SJSA1 (cell line): Measurements from ENCODE around the gene AFTPH. TPM values are rescaled to one million over a fixed set of nuclear protein-coding genes. Genes with fewer than 3 reads are reported as not detected.

Experiments used
- DNase-seq, 2 experiments: peaks; one replicate each; pipeline ENCODE4 v3.0.0-alpha.2; 2015 to 2020; ENCODE audit warnings: low spot score in 2 of 2, low read depth in 1 of 2
- H3K27ac ChIP-seq: fragments of 250-450 bp; sonication (Bioruptor Pico); 2 replicates; pipeline ENCODE4 v1.5.1; 2020; ENCODE audit warnings: mild to moderate bottlenecking, moderate library complexity
- H3K27me3 ChIP-seq: fragments of 250-450 bp; sonication (Bioruptor Pico); replicated peaks from 2 replicates; pipeline ENCODE4 v1.5.1; 2020; ENCODE audit warnings: mild to moderate bottlenecking, moderate library complexity
- H3K36me3 ChIP-seq: fragments of 250-450 bp; sonication (Bioruptor Pico); 2 replicates; pipeline ENCODE4 v1.5.1; 2020; ENCODE audit warnings: mild to moderate bottlenecking
- H3K4me1 ChIP-seq: fragments of 250-450 bp; sonication (Bioruptor Pico); replicated peaks from 2 replicates; pipeline ENCODE4 v1.6.1; 2021; ENCODE audit warnings: mild to moderate bottlenecking
- H3K4me3 ChIP-seq: fragments of 250-450 bp; sonication (Bioruptor Pico); 2 replicates; pipeline ENCODE4 v1.5.1; 2020; ENCODE audit warnings: mild to moderate bottlenecking
- H3K9me3 ChIP-seq: fragments of 250-450 bp; sonication (Bioruptor Pico); replicated peaks from 2 replicates; pipeline ENCODE4 v1.5.1; 2020; ENCODE audit warnings: mild to moderate bottlenecking
- total RNA-seq: library from RNA; depleted of rRNA; stranded (reverse); fragments of >200 nt; shearing (Covaris generic); gene quantifications from 2 replicates; pipeline ENCODE4 v1.2.3, GENCODE V29; 2014

AFTPH gene
- total RNA-seq, 1 experiment from 2014 or later: 24.4 TPM

DNA sequence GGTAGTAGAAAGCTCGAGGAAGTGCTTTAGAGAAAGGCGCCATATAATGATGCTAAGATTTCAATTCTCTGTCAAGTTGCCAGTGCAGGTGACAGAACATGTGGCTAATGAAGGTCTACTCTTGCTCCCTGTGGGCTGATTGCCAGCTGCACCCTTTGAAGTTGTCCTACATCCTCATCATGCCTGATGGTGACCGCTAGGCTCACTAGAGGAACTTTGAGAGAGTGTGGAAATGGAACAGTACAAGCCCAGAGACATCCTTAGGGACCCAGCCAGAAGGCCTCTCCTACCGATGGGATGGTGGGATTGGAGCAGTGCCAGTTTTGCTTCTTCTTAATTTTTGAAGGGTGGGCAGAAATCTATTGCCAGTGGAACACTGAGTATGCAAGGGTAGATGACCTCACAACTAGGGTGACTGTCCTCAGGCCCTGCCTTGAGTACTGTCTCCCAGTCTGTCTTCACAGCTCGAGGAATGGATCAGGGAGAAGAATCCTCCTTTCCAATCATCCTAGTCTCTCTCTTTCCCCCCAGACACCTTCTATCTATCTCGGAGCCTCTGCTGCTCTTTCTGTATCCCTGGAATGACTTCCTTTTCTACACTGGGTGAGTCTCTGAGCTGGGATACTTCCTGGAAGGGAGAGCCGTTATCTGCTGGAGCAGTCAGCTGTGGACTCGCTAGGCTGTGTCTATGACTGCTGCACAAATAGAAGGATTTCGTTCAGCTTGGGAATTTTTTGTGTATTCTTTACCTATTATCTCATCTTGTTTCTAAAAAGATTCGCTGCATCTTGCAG is 36.7 kb upstream of the AFTPH start:
- no peak overlapping the region for H3K4me3 ChIP-seq
- no peaks in the 10 kb centered on the region for H3K36me3 ChIP-seq
- H3K27ac ChIP-seq: no peak overlapping the region
- H3K4me1 ChIP-seq: 0 out of 2 replicates have a peak, but pooled peaks cover 3% of the 10 kb centered on the region
- H3K27me3 ChIP-seq: peaks cover 5% of the 10 kb centered on the region; the same call in 1 of the 2 replicates
- H3K9me3 ChIP-seq: no peaks in the 10 kb centered on the region
- DNase-seq: peak in 1 of 2 experiments; percentile 5

DNA sequence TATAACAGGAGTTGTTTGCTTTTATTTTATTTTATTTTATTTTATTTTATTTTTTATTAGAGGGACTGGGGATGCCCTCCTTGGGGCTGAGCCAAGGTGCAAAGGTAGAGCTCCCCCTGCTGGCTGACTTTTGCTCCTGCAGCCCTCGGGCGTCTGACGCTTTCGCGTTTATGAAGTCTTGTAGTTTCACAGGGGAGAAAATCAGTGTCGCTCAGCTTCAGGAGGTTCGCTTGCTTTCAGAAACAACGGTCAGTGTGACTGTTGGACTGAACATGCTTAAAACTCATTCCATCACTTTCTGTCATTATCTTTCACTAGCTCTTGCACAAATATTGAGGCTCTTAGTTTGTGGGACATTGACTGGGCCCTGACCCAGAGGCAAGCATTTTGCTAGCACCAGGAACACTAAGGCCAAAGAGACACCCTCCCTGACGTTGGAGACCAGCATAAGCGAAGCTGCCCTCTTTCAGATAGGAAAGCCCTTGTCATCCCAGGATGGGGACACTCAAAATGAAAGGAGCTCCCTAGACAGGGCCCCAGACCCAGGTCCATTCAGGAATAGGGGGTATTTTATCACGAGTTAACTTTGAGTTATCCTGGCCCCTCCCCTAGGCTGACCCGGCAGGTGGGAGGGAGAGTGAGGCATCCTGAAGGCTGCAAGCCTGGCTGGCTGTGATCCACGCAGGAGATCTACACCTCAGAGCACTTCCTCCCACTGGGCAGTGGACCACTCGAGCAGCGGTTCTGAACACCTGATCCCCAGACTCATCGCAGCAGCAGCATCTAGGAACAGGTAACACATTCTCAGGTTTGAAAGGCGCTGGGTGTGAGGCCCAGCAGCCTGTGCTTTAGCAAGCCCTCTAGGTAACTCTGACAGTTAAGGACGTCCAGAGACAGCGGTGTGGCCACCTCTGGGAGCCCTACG is 35.8 kb upstream of the AFTPH start:
- DNase-seq: peak; percentile 50 to 68
- H3K27ac ChIP-seq: no peak overlapping the region
- H3K27me3 ChIP-seq: peaks cover 5% of the 10 kb centered on the region; the same call in 1 of the 2 replicates
- H3K36me3 ChIP-seq: no peaks in the 10 kb centered on the region
- no peak overlapping the region for H3K4me3 ChIP-seq
- H3K9me3 ChIP-seq: no peaks in the 10 kb centered on the region
- H3K4me1 ChIP-seq: 0 out of 2 replicates have a peak, but pooled peaks cover 3% of the 10 kb centered on the region

DNA sequence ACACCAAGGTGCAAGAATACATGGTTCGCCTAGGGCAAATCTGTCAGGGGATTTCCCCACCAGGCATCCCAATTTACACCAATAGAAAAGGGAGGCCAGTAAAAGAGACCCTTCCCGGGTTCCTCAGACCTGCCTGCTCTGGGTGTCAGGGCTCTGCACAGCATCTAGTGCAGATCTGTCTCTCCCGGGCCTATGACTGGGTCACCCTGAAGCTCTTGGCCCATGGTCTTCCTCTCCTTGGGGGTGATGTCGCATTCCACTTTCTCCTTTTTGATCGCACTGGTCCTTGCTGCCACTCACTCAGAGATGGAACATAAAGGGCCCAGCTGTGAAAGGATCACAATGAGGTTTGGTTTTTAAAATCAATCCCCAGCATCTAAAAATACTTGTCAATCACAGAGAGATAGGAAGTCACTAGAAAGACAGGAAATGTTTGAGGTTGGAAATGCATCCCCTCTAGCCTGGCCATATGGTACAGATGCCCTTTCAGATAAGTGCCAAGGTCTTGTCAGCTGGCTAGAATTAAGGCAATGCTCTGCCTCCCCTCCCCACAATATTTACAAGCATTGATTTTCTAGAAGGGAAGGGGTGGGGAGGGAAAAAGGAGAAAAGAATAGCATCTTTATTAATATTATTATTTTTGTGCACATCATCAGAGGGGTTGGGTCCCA is 34.9 kb upstream of the AFTPH start:
- no peak overlapping the region for H3K4me3 ChIP-seq
- no peak overlapping the region for H3K27ac ChIP-seq
- 0 out of 2 replicates have a peak, but pooled peaks cover 3% of the 10 kb centered on the region for H3K4me1 ChIP-seq
- DNase-seq: no peak
- no peaks in the 10 kb centered on the region for H3K36me3 ChIP-seq
- H3K9me3 ChIP-seq: no peaks in the 10 kb centered on the region
- peaks cover 5% of the 10 kb centered on the region; the same call in 1 of the 2 replicates for H3K27me3 ChIP-seq

DNA sequence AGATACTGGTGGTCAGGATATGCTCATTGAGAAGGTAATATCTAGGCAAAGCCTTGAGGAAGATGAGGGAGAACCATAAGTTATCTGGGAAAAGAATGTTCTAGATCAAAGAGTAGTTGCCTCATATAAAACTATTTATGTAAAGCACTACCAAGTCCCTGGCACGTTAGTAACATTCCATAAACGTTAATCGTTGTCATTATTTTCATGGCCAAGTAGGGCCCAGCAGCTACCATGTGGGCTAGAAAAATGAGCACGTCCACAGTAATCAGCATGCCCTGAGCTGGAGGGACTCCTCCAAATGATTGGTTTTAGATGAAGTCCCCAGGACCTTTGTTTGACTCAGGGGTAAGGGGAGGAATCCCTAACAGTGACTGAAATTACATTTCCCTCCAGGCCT is 32.7 kb upstream of the AFTPH start:
- DNase-seq: peak in 1 of 2 experiments; percentile 5
- Histone ChIP-seq H3K9me3 (no peaks in the 10 kb centered on the region), H3K27ac (no peak overlapping the region)

DNA sequence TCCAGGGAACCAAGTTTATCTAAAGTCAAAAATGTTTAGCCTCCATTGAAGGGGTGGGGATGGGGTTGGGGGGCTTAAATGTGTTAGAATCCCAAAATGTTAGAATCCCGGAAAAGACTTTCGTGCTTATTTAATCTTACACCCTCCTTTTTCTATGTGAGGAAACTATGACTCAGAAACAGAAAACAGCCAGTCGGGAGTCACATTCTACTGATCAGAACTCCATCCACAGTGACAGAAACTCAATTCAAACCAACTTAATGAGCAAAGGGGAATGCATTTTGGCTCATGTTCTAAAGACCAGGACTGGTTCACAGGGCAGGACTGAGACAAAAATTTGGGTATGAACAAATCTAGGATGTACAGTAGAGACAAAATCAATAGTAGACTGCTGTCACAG is 31.9 kb upstream of the AFTPH start:
- Histone ChIP-seq H3K4me3 (no peak overlapping the region), H3K36me3 (no peaks in the 10 kb centered on the region), H3K9me3 (no peaks in the 10 kb centered on the region), H3K4me1 (0 out of 2 replicates have a peak, but pooled peaks cover 3% of the 10 kb centered on the region), H3K27me3 (peaks cover 5% of the 10 kb centered on the region; the same call in 1 of the 2 replicates), H3K27ac (no peak overlapping the region)
- no peak for DNase-seq

More for the DNA sequence above, 32.7 kb upstream of the AFTPH start:
- Histone ChIP-seq H3K27me3 (0 out of 2 replicates have a peak, but pooled peaks cover 5% of the 10 kb centered on the region), H3K4me3 (no peak overlapping the region), H3K4me1 (0 out of 2 replicates have a peak, but pooled peaks cover 3% of the 10 kb centered on the region), H3K36me3 (no peaks in the 10 kb centered on the region)

DNA sequence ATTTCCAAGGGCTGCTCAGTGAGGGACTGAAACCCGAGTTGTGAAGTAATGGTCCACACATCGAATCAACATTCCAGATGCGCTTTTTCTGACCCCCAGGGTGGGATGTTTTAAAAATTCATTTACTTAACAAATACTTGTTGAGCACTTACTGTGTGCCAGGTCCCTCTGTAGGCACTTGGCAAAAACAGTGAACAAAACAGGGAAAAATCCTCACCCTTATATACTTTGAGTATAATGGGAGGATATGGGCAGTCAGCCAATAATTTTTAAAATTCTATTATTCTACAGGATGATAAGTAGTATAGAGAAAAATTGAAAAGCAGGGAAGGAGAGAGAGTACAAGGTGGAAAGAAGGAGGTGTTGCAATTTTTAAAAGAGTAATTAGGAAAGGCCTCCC is 31.3 kb upstream of the AFTPH start:
- no peak overlapping the region for H3K27ac ChIP-seq
- H3K4me1 ChIP-seq: 0 out of 2 replicates have a peak, but pooled peaks cover 3% of the 10 kb centered on the region
- H3K36me3 ChIP-seq: no peaks in the 10 kb centered on the region
- no peak overlapping the region for H3K4me3 ChIP-seq
- no peak for DNase-seq
- no peaks in the 10 kb centered on the region for H3K9me3 ChIP-seq
- H3K27me3 ChIP-seq: peaks cover 8% of the 10 kb centered on the region; the same call in 1 of the 2 replicates

DNA sequence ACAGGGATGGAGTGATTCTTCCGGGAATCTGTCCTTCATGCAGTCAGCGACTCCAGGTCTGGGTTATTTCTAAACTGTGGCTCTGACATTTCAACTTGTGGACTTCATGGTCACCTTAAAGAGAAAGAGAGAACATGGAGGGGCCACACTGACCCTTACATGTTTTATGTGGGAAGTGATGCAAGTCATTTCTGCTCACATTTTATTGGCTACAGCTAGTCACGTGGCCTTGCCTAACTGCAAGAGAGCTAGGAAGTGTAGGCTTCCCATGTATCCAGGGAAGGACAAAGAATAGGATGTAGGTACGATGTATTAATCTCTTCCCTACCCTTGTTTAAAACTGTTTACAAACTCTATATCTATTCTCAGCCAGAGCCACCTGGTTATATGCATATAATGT is 30.3 kb upstream of the AFTPH start:
- Histone ChIP-seq H3K36me3 (no peaks in the 10 kb centered on the region), H3K4me1 (0 out of 2 replicates have a peak, but pooled peaks cover 3% of the 10 kb centered on the region), H3K27me3 (peaks cover 13% of the 10 kb centered on the region), H3K4me3 (no peak overlapping the region), H3K27ac (no peak overlapping the region), H3K9me3 (no peaks in the 10 kb centered on the region)
- DNase-seq: no peak

DNA sequence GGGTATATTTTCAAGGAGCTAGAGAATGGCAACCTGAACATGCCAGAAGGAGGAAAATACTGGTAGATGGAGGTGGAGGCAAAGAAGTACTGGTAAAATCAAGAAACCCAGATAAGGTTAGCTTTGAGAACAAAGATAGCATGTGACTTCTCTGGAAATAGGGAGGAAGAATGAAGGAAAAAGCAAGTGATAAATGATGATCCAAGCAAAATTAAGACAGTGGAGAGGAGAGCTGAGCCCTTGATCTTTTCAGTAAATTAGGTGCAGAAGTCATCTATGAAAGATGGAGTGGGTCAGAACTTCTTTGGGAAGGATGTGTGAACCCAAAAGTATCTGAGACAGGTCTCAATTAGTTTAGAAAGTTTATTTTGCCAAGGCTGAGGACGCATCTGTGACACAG is 25.7 kb upstream of the AFTPH start:
- Histone ChIP-seq H3K27ac (no peak overlapping the region), H3K36me3 (no peaks in the 10 kb centered on the region), H3K27me3 (peaks cover 13% of the 10 kb centered on the region)

DNA sequence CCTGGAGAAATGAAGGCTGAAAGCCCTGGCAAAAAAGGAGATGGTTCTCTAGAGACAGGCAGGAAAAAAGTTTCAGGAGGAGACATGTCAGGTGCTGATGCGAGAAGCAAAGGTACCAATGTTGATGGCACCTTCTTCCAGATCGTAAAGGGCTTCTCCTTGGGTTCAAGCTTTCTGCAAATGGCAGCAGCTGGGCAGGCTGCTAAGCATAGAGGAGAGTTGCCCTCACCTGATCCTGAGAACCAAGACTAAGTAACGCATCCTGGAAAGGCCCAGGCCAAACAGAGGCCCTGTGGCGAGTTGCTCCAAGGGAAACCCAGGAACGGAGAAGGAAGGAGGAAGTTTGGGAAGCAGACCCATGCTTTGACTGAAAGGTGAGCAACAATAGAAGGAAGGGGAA is 23.6 kb upstream of the AFTPH start:
- Histone ChIP-seq H3K4me3 (no peak overlapping the region), H3K4me1 (no peaks in the 10 kb centered on the region), H3K36me3 (no peaks in the 10 kb centered on the region), H3K27ac (no peak overlapping the region), H3K9me3 (no peaks in the 10 kb centered on the region), H3K27me3 (peaks cover 14% of the 10 kb centered on the region)
- DNase-seq: no peak

More for the DNA sequence above, 25.7 kb upstream of the AFTPH start:
- Histone ChIP-seq H3K4me3 (no peak overlapping the region), H3K9me3 (no peaks in the 10 kb centered on the region), H3K4me1 (no peaks in the 10 kb centered on the region)
- no peak for DNase-seq

DNA sequence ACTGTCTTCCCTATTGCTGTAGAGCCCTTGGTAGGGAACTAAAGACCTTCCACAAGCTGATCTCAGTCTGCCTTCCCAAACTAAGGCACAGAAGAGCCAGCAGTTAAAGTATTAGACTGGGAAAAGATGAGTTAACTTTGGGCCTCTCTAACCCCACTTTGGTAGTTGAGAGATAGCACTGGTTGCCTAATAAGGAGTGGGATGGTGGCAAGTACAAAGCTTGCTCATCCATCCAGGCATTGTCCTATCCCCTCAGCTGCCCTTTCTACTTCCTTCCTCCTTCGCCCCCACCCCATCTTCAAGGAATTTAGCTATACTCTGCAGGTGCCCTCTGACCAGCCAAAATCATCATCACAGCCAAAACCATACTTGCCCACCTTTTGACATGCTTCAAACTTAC is 22.2 kb upstream of the AFTPH start:
- DNase-seq: no peak
- peaks cover 15% of the 10 kb centered on the region for H3K27me3 ChIP-seq
- H3K9me3 ChIP-seq: no peaks in the 10 kb centered on the region
- no peak overlapping the region for H3K4me3 ChIP-seq
- H3K4me1 ChIP-seq: no peaks in the 10 kb centered on the region
- H3K36me3 ChIP-seq: no peaks in the 10 kb centered on the region
- H3K27ac ChIP-seq: no peak overlapping the region

DNA sequence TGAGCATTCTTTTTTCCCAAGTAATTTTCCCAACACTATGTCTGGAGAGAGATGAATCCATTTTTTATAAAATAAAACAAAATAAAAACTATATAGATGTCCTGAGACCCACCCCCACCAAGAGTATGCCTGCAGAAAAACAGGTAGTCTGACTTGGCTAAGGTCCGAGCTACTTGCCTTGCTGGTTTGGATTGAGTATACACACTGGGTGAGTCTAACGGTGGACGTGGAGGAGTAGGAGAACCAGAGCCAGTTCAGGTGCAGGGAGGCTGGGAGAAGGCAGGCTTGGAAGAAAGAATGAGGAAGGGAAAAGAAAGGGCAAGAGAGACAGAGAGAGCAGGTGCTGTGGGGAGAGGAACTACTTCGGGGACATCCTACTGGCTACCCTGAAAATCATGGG is 21.3 kb upstream of the AFTPH start:
- Histone ChIP-seq H3K4me3 (no peak overlapping the region), H3K27ac (no peak overlapping the region), H3K36me3 (no peaks in the 10 kb centered on the region), H3K27me3 (peaks cover 11% of the 10 kb centered on the region), H3K4me1 (no peaks in the 10 kb centered on the region), H3K9me3 (no peaks in the 10 kb centered on the region)
- no peak for DNase-seq

DNA sequence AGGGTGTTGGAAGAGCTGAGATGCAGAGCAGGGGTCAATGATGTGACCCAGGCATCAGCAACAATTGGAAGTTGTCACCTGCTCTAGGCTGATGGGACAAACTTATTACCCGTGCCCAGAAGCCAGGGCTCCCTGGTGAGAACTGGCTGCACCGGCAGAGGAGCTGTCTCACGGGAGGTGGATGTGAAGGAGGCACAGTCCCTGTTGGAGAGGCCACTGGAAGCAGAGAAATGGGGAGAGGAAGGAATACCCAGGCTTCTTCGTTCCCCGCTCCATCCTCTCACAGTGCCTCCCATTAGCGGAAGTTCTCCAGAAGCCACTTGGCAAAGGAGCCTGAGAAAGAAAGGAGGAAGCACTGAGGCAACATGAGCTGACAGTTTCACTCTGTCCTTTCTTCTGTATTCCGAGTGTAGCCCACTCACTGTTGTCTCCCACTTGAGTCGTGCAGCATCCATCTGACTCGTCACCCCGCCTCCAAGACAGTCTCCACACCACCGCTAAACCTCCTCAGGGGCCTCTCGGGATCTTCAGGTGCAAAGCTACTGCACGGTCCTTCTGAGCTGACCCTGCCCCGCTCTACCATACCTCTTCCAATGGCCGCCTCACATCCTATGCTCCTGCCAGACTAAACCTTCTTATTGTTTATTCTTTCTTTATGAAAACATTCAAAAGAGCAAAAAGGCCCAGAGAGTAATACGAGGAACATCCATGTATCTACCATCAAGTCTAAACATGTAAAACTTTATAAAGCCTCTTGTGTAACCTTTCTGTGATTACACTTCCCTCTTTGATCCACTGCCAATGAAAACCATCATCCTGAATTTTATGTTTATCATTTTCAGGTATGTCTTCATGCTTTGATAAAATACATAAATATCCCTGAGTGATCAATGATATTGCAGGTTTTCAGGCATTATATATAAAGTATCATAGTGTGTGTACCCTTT is 19.1 kb upstream of the AFTPH start:
- H3K4me1 ChIP-seq: no peaks in the 10 kb centered on the region
- H3K27me3 ChIP-seq: peaks cover 7% of the 10 kb centered on the region
- DNase-seq: no peak
- H3K36me3 ChIP-seq: no peaks in the 10 kb centered on the region
- no peak overlapping the region for H3K27ac ChIP-seq
- no peaks in the 10 kb centered on the region; the same call in 1 of the 2 replicates for H3K9me3 ChIP-seq
- H3K4me3 ChIP-seq: no peak overlapping the region
